ENCODE measurements around the gene OBSL1. TPM values are rescaled to one million over a fixed set of nuclear protein-coding genes. Genes with fewer than 3 reads are reported as not detected.

Gene OBSL1
- total RNA-seq, 1 experiment from 2014 or later: 25.5 TPM

GRCh38 chr2:219517954-219518778, 53.2 kb downstream of the OBSL1 start:
- BruUV-seq (replicated peaks): no TSS peak
- DNase-seq (ENCODE audit: low read depth, low spot score) (no peak), ATAC-seq (no peak)
- intact Hi-C loops (cut with micrococcal nuclease; ENCODE audit: unreplicated experiment) (no loop called here), in situ Hi-C loops (cut with HindIII; ENCODE audit: low pct_unique_long_range_greater_than_20kb, low sequenced_read_pairs) (no loop called here)
- POLR2A ChIA-PET: interaction anchor here (0.6 kb wide), 1 partner anchor 30 kb away, joined by 3 read pairs; no protein-coding TSS in a partner anchor
- Histone ChIP-seq H3K4me3 (ENCODE audit: low read depth in 2 of 2, low read length in 2 of 2) (no peak overlapping the region), H3K27me3 (ENCODE audit: control insufficient read depth, insufficient read depth, low read length) (no peaks in the 10 kb centered on the region), H3K9me3 (ENCODE audit: control insufficient read depth, insufficient read depth, low read depth, low read length) (no peaks in the 10 kb centered on the region), H3K27ac (ENCODE audit: low read length) (no peak overlapping the region), H3K36me3 (ENCODE audit: control insufficient read depth, insufficient read depth, low read length) (no peaks in the 10 kb centered on the region), H3K4me1 (ENCODE audit: control insufficient read depth, insufficient read depth, low read length) (peaks cover 10% of the 10 kb centered on the region)
- CTCF ChIA-PET: interaction anchor here (0.9 to 1.4 kb wide), 3 partner anchors 8 to 24 kb away, joined by 3 to 5 read pairs (median 3); no protein-coding TSS in a partner anchor
- TF ChIP-seq POLR2AphosphoS5 (IDR thresholded peaks at IDR 0.05; ENCODE audit: low read depth, low read length) (no peak), SIN3A (IDR thresholded peaks at IDR 0.05; ENCODE audit: borderline replicate concordance, insufficient read depth, low read depth, low read length) (no peak), CTCF (IDR thresholded peaks at IDR 0.05) (no peak), TCF7L2 (IDR thresholded peaks at IDR 0.05; ENCODE audit: low read depth, low read length) (no peak)
- TF ChIP-seq, protein P1, sequence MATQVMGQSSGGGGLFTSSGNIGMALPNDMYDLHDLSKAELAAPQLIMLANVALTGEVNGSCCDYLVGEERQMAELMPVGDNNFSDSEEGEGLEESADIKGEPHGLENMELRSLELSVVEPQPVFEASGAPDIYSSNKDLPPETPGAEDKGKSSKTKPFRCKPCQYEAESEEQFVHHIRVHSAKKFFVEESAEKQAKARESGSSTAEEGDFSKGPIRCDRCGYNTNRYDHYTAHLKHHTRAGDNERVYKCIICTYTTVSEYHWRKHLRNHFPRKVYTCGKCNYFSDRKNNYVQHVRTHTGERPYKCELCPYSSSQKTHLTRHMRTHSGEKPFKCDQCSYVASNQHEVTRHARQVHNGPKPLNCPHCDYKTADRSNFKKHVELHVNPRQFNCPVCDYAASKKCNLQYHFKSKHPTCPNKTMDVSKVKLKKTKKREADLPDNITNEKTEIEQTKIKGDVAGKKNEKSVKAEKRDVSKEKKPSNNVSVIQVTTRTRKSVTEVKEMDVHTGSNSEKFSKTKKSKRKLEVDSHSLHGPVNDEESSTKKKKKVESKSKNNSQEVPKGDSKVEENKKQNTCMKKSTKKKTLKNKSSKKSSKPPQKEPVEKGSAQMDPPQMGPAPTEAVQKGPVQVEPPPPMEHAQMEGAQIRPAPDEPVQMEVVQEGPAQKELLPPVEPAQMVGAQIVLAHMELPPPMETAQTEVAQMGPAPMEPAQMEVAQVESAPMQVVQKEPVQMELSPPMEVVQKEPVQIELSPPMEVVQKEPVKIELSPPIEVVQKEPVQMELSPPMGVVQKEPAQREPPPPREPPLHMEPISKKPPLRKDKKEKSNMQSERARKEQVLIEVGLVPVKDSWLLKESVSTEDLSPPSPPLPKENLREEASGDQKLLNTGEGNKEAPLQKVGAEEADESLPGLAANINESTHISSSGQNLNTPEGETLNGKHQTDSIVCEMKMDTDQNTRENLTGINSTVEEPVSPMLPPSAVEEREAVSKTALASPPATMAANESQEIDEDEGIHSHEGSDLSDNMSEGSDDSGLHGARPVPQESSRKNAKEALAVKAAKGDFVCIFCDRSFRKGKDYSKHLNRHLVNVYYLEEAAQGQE (IDR thresholded peaks at IDR 0.05; ENCODE audit: insufficient read depth in 1 of 2, low read depth in 2 of 2, low read length in 1 of 2): no peak

- ATAC-seq: no peak
- intact Hi-C loops (cut with micrococcal nuclease; ENCODE audit: unreplicated experiment) (no loop called here), in situ Hi-C loops (cut with HindIII; ENCODE audit: low pct_unique_long_range_greater_than_20kb, low sequenced_read_pairs) (no loop called here)
- H3K27me3 ChIP-seq (ENCODE audit: control insufficient read depth, insufficient read depth, low read length): no peaks in the 10 kb centered on the region; the same call in 1 of the 2 replicates
- no TSS peak for BruUV-seq (replicated peaks)
- H3K4me1 ChIP-seq (ENCODE audit: control insufficient read depth, insufficient read depth, low read length): peaks cover 16% of the 10 kb centered on the region
- H3K9me3 ChIP-seq (ENCODE audit: control insufficient read depth, insufficient read depth, low read depth, low read length): no peaks in the 10 kb centered on the region
- H3K36me3 ChIP-seq (ENCODE audit: control insufficient read depth, insufficient read depth, low read length): no peaks in the 10 kb centered on the region
- no peak overlapping the region for H3K27ac ChIP-seq (ENCODE audit: low read length)
- ChIA-PET POLR2A (no interaction called here), CTCF (no interaction called here)
- H3K4me3 ChIP-seq (ENCODE audit: low read depth in 2 of 2, low read length in 2 of 2): no peak overlapping the region
- DNase-seq (ENCODE audit: low read depth, low spot score): no peak
- TF ChIP-seq, protein P1 (IDR thresholded peaks at IDR 0.05; ENCODE audit: insufficient read depth in 1 of 2, low read depth in 2 of 2, low read length in 1 of 2): no peak
- TF ChIP-seq POLR2AphosphoS5 (IDR thresholded peaks at IDR 0.05; ENCODE audit: low read depth, low read length) (no peak), CTCF (IDR thresholded peaks at IDR 0.05) (no peak)
Observed at GRCh38 chr2:219516888-219517287, 54.5 kb downstream of the OBSL1 start.

Data from Panc1 (cell line).